Sciatic nerve (tissue), 2 donors: ENCODE results near the gene OGG1. TPM values are rescaled to one million over a fixed set of nuclear protein-coding genes. Genes with fewer than 3 reads are reported as not detected.
"Not testable (repeated sequence)": the region's sequence is repeated elsewhere in the genome, so short reads cannot be mapped to it uniquely, and the experiment has no call there.

ENCODE experiments used
- ATAC-seq: fragments of 200-7000 bp; cut with Tn5 transposase; one replicate; pipeline ENCODE4 v1.9.1; 2020; ENCODE audit warnings: mild to moderate bottlenecking, moderate library complexity
- DNase-seq: peaks from one replicate; pipeline ENCODE4 v3.0.0-alpha.2; 2020; ENCODE audit warnings: low spot score
- intact Hi-C: fragments of 100-400 bp; cut with DNase I; formaldehyde crosslinking; loops from one replicate; pipeline ENCODE4 v1.14.2; 2022
- total RNA-seq: library from RNA; stranded (reverse); fragmentation: NEBNext Ultra II Directional; extraction: Animal tissue kit (Norgen Biotek cat#: 25700); gene quantifications from one replicate; pipeline ENCODE4 v1.2.1, GENCODE V29; 2021
- donor health status: DM: no; HTN: no; CAD: no.
- donor health status: DM: no; HTN: no; CAD: no.

The OGG1 gene
- total RNA-seq, 1 donor from 2014 or later, result 31.2 TPM

GRCh38 chr3:9754678-9755077, 4.9 kb downstream of the OGG1 start:
- DNase-seq (no peak), ATAC-seq (no peak)
- intact Hi-C loops, result no loop called here

GRCh38 chr3:9757427-9757826, 7.7 kb downstream of the OGG1 start:
- ATAC-seq (no peak), DNase-seq (no peak)
- intact Hi-C loops, result no loop called here

DNA sequence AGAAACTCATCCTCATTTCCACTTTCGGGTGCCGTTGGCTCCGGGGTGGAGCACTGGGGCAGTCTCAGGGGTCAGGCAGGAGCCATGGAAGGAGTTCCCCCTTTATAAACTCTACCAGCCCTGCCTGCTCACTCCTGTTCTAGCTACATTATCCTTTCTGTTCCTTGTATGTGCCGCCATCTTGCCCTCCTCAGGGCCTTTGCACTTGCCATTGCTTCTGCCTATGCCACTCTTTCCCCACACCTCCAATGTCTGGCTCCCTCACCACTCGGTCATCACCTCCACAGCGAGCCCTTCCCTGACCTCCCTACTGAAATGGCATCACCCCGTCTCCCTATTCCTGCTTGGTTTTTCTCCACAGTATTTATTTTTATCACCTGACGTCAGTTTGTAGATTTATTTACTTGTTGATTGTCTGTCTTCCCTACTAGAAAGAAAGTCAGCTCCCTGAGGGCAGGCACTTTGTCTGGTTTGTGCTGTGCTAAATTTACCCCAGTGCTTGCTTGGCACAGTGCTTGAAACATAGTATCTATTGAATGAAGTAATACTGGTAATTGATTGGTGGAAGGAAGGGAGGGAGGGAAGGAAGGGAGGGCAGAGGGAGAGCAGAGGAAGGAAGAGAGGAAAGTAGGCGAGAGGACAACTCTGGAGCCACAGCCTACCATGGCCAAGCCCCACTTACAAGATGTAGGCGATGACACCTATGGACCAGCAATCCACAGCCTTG, 11.2 kb downstream of the OGG1 start:
- DNase-seq (no peak), ATAC-seq (no peak)
- intact Hi-C loops, result no loop called here

- DNase-seq (no peak), ATAC-seq (no peak)
- intact Hi-C loops, result no loop called here
Measured at GRCh38 chr3:9761919-9762318, 12.2 kb downstream of the OGG1 start.

DNA sequence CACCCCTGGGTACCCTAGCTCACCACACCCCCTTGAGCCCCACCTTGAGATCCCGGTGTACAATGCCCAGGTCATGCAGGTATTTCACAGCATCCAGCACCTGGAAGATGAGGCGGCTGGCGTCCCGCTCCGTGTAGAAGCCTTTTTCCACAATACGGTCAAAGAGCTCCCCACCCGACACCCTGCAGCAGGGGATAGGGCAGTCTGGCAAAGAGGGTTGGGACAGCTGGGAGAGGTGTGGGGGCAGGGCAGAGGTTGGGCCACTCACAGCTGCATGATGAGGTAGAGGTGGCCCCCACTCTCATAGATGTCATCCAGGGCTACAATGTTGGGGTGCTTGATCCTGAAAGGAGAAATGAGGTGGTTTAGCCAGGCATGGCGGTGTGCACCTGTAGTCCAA, 13.1 kb downstream of the OGG1 start:
- intact Hi-C loops, result no loop called here
- DNase-seq (no peak), ATAC-seq (no peak)

GRCh38 chr3:9765865-9766264, 16.1 kb downstream of the OGG1 start:
- intact Hi-C loops, result no loop called here
- ATAC-seq (no peak), DNase-seq (no peak)

DNA sequence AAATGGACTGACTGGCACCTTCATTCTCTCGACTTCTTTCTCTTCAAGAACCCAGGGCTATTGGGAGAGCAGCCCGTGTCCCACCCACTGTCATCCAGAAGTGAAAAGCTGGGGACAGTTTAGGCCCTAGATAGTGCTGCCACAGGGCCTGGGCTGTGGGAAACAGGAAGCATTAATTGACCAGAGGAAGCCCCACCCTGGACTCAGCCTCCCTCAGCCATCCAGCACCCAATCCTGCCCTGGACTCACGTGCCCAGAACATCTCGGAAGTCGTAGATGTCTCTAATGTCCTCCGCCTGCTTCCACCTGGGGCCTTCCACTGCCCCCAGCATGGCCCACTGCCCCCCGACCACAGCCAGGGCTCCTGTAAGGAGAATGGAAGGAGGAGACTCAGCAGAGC, 17.7 kb downstream of the OGG1 start:
- DNase-seq, result no peak
- intact Hi-C loops, result no loop called here

GRCh38 chr3:9768141-9768775, 18.5 kb downstream of the OGG1 start:
- DNase-seq (no peak), ATAC-seq (no peak)
- intact Hi-C loops, result no loop called here

More for the DNA sequence above, 17.7 kb downstream of the OGG1 start:
- no peak for ATAC-seq

DNA sequence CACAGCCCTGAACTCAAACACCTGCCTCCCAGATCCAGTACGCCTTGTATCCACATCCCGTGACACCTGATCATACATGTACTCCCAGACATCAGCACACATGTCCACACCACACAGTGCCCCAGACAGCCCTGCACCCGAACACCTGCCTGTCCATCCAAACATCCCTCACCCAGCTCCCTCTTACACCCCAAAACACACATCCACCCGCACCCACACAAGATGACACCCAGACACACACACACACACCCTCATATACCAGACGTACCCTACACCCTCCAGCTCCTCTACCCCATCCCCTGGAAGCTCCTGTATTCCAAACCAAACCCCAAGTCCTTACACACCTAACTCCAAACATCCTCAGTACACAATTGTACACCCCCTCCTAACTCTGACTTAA, 19.3 kb downstream of the OGG1 start:
- DNase-seq (no peak), ATAC-seq (peak; percentile 3)
- intact Hi-C loops, result no loop called here

GRCh38 chr3:9769426-9770275, 19.9 kb downstream of the OGG1 start, which contains the start of gene CAMK1:
Gene CAMK1, minus strand, starts transcription at chr3:9769947. Its CDS starts 2,198 bp downstream, at chr3:9767749.
- intact Hi-C loops, result no loop called here
- peak; percentile 91 for DNase-seq

DNA sequence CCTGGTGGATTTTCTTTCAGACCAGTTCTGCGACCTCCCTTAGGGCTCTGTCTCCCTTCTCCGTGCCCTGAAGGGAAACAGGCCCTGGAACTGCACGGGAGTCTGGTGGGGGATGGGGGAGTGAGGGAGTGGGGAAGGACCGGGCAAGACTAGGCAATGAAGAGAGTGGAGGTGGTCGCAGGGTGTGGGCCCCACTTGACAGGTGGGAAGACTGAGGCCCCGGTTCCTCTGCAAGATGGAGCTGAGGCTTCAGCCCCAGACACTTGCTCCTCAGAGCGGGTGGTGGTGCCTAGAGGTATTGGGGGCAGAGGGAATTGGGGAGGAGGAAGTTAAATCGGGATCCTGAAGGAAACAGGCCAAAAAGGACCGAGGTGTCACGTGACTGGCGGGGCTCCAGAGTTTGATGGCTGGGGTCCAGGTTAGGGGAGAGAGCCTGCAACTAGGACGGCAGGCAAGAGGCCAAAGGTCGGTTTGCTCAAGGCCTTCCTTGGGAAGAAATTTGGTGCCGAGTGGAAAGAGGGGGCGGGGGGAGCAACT, 20.6 kb downstream of the OGG1 start:
- ATAC-seq, result peak; percentile 75
- intact Hi-C loops, result no loop called here

More at GRCh38 chr3:9769426-9770275, 19.9 kb downstream of the OGG1 start, which contains the start of gene CAMK1:
- peak; percentile 95 for ATAC-seq

GRCh38 chr3:9771007-9771406, 21.3 kb downstream of the OGG1 start:
- ATAC-seq, intact Hi-C loops, DNase-seq: not testable (repeated sequence)

More for the DNA sequence above, 20.6 kb downstream of the OGG1 start:
- DNase-seq, result peak; percentile 95

DNA sequence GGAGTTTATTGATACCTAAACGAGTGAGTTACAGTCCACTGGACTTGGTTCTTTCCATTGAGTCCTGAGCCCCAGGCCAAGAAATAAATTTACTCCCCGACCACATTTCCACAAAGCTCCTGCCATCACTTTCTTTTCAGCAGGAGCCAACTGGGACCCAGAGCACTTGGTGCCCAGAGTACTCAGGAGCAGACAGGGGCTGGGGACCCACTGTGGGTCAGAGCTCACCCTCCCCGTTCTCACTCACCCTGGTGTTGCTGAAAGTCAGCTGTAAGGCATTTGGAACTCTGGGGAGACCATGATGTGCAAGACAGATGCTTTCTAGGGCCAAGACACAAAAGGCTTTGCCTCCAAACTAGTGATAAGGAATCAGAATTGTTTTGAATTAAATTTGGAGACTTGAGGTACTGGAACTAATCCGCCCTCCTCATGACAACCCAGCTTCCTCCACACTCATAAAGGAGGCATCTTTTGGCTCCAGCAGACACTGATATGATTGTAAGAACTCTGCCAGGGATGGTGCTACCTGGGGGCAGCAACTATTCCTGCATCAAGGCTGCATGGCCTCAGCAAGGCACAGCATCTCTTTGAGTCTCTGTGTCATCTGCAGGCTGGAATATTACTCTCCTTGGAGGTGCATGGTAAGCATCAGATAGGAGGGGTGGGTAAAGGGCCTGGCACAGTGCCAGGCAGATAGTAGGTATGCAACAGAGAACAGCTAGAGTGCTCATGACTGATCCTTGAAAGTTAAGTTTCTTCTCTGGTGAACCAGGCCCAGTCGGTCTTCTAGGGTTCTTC, 27.3 kb downstream of the OGG1 start:
- ATAC-seq (no peak), DNase-seq (no peak)
- intact Hi-C loops, result no loop called here

DNA sequence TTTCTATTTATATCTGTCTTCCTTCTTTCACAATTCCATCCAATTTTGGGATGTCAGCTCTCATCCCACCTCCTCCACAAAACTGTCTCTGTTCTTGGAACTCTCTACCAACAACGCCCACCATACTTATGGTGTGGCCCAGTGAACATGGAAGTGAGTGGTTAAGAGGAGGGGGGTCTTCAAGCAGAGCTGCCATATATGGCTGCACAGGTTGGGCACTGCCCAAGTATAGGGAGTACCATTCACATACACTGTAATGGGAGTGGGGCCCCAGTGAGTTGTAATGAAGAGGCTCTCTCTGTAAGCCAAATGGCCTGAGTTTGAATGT, 27.9 kb downstream of the OGG1 start:
- intact Hi-C loops, result no loop called here
- DNase-seq (no peak), ATAC-seq (no peak)

DNA sequence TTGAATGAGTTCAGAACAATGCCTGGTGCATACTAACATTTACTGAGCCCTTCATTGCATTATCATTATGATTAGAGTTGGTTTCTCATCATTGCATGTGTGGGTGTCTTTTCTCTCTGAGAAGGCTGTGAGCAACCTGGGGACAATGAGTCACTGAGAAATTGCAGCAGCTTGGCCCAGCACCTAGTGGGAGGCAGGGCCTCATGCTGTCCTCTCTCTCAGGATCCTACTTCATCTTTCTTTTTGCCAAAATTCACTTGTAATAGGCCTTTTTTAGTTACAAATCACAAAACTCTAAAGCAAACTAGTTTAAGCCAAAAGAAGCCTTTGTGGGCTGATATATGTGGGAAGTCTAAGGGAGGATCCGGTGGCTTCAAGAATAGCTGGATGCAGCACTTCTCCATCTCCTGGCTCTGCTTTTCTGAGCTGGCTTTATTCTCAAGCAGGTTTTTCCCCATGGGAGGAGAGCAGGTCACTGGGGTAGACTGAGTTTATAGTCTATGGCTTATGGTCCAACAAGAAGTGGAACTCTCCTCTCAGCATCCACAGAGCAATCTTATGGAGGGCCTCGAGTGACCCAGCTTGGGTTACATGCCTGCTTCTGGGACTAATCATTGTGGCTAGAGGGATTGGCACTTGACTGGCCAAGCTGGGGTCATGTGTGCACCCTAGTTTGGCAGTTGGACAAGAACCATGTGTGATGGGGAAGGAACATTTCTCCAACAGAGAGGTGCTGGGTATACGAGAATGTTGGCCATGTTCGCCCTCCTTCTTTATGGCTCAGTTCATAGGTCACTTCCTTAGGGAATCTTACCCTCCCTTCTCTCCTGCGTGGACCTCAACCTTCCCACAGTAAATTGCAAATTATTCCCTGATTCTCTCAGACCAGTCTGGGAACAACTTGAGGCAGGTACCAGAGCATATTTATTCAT, 28.7 kb downstream of the OGG1 start:
- intact Hi-C loops, result no loop called here
- peak; percentile 50 for ATAC-seq
- no peak for DNase-seq

DNA sequence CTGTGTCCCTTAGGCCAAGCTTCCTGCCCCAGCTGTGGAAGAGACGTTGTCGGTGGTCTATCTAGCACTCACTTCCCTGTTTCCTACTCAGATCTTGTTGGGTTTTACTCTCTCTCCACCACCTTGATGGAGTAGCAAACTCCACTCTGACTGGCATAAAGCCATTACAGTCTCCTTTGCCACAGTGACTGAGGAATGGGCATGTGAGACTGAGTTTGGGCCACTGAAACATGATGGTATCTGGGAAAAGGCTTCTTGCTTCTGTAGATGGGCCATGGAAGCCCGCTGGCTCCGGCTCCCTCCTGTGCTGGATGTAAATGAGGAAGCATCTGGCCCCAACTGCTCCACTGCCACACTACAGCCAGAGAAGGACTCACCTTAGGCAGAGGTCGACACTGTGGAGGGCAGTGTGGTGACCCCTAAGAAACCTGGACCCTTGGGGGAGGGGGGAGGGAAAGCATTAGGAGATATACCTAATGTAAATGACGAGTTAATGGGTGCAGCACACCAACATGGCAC, 29.4 kb downstream of the OGG1 start:
- DNase-seq, result no peak
- no peak for ATAC-seq
- intact Hi-C loops, result no loop called here

- DNase-seq, result no peak
- intact Hi-C loops, result no loop called here
- peak; percentile 63 for ATAC-seq
Measured at GRCh38 chr3:9779721-9780457, 30.1 kb downstream of the OGG1 start.
